Mesodermal cell (in vitro differentiated cells): ENCODE measurements around the gene ABCA4.

Source experiments
- H3K27ac ChIP-seq: 2 replicates; pipeline ENCODE4 v1.7.0; 2013; ENCODE audit warnings: mild to moderate bottlenecking, low read depth, low read length, moderate library complexity; ENCODE audit not compliant: severe bottlenecking
- H3K36me3 ChIP-seq: 2 replicates; pipeline ENCODE4 v1.7.1; 2013; ENCODE audit warnings: mild to moderate bottlenecking, low read length, moderate library complexity; ENCODE audit not compliant: control insufficient read depth, insufficient read depth
- H3K4me1 ChIP-seq: one replicate; pipeline ENCODE4 v1.7.1; 2013; ENCODE audit warnings: mild to moderate bottlenecking, low read length; ENCODE audit not compliant: insufficient read depth, control insufficient read depth, poor library complexity, severe bottlenecking
- H3K4me3 ChIP-seq: 2 replicates; pipeline ENCODE4 v1.7.0; 2013; ENCODE audit warnings: low read length, control low read depth, mild to moderate bottlenecking; ENCODE audit not compliant: insufficient read depth, poor library complexity, severe bottlenecking; ENCODE audit errors: extremely low read depth
- H3K9me3 ChIP-seq: 2 replicates; pipeline ENCODE4 v1.7.1; 2013; ENCODE audit warnings: mild to moderate bottlenecking, low read length, moderate library complexity; ENCODE audit not compliant: control insufficient read depth
- WGBS, 2 experiments: methylation state at CpG; one replicate each; pipeline ENCODE4 v1.1.5; 2013; ENCODE audit warnings: missing lambda C conversion rate in 2 of 2; ENCODE audit not compliant: insufficient coverage in 2 of 2; 5-methylcytosine and 5-hydroxymethylcytosine counted together

ABCA4 gene

GRCh38 chr1:94095744-94096469, 25.0 kb downstream of the ABCA4 start:
- Histone ChIP-seq H3K27ac (peak overlapping the region; percentile 96), H3K9me3 (no peaks in the 10 kb centered on the region), H3K4me3 (no peak overlapping the region), H3K36me3 (no peaks in the 10 kb centered on the region), H3K4me1 (peaks cover 85% of the 10 kb centered on the region)
- 91 to 92% methylated on average over 12 to 13 of the region's 14 CpGs for WGBS, 2 experiments

DNA sequence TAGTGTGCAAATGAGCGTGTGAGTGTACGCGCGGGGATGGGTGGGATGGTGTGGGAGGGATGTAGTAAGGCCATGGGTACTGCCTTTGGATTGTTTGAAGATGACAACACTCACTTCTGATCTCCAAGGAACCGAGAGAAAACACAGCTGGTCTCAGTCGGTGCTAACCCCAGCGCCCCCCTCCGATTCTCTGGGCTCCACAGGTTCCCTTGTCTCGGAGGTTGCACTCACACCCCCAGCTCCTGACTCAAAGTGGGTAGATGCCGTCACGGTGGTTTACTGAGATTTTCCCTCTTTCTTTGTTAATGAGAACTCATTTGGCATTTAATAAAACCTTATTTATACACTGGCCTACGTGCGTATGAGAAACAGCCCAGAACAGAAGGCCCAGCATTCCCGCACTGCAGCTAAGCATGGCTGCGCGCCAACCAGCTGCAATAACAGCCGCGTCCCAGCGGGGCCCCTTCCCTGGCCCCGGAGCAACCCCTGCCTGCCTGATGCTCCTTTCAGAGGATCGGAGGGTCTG, 25.8 kb downstream of the ABCA4 start:
- H3K36me3 ChIP-seq: no peaks in the 10 kb centered on the region
- 87 to 91% methylated on average over 16 to 17 of the region's 21 CpGs for WGBS, 2 experiments
- peaks cover 84% of the 10 kb centered on the region for H3K4me1 ChIP-seq
- H3K27ac ChIP-seq: peak overlapping the region; percentile 96
- H3K9me3 ChIP-seq: no peaks in the 10 kb centered on the region
- no peak overlapping the region for H3K4me3 ChIP-seq

DNA sequence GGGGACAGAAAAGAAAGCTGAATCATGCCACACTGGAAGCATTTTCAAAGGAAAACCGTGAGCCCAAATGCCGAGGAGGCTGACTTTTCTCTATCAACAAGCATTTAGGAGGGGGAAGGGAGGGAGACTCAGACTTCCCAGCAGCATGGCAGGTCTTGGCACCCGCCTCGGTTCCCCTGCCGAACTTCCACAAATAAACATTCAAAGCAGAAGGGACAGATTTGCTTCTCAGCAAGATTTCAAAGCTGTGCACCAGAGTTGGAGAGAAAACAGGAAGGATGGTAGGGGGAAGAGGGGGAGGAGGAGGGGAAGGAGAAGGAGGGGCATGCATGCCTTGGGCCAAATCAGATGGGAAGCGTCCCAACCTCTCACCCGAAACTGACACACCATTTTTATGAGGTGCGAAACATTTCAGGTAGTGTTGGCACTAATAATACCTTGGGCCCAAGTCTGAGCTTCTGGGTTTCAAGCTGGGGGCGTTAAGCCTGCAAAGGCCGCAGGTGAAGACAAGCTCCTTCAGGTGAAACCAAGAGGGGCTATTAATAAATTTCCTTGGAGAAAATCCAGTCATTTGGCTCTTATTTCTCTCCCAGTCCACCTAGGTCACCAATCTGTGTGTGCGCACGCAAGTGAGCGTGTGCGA, 26.4 kb downstream of the ABCA4 start:
- peak overlapping the region; percentile 96 for H3K27ac ChIP-seq
- peaks cover 79% of the 10 kb centered on the region for H3K4me1 ChIP-seq
- no peak overlapping the region for H3K4me3 ChIP-seq
- H3K36me3 ChIP-seq: no peaks in the 10 kb centered on the region
- WGBS, 2 experiments: 53 to 54% methylated on average over 5 to 7 of the region's 14 CpGs
- H3K9me3 ChIP-seq: no peaks in the 10 kb centered on the region

GRCh38 chr1:94093996-94094395, 27.0 kb downstream of the ABCA4 start:
- Histone ChIP-seq H3K36me3 (no peaks in the 10 kb centered on the region), H3K4me1 (peaks cover 73% of the 10 kb centered on the region), H3K4me3 (no peak overlapping the region), H3K9me3 (no peaks in the 10 kb centered on the region), H3K27ac (peak overlapping the region; percentile 96)
- WGBS, 2 experiments: 67 to 70% methylated on average over 5 of the region's 6 CpGs

DNA sequence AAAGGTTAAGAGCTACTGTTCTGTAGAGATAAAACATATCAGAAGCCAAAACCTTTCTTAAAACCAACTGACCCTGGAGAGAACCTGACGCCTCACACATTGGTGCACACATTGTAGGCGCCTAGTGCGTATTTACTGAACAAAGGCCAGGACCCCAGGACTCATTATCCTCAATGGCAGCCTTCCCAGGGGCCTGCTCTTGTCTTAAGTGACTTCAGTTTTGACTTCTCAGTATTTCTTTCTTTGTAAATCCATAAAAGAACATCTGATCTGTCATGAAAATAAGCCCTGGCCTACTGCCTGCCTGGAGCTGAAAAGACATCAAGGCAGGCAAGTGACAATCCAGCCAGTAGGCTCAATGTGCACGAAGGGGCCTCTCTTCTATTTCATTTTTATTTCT, 27.6 kb downstream of the ABCA4 start:
- Histone ChIP-seq H3K4me3 (no peak overlapping the region), H3K9me3 (no peaks in the 10 kb centered on the region), H3K36me3 (no peaks in the 10 kb centered on the region), H3K27ac (peak overlapping the region; percentile 96), H3K4me1 (peaks cover 67% of the 10 kb centered on the region)
- 73 to 90% methylated on average over 3 of the region's 4 CpGs for WGBS, 2 experiments

- peaks cover 65% of the 10 kb centered on the region for H3K4me1 ChIP-seq
- 32 to 44% methylated on average over 4 of the region's 4 CpGs for WGBS, 2 experiments
- H3K9me3 ChIP-seq: no peaks in the 10 kb centered on the region
- H3K36me3 ChIP-seq: no peaks in the 10 kb centered on the region
- no peak overlapping the region for H3K4me3 ChIP-seq
- H3K27ac ChIP-seq: peak overlapping the region; percentile 96
These were observed 28.7 kb downstream of the ABCA4 start for GRCh38 chr1:94092210-94092613.

GRCh38 chr1:94090761-94091160, 30.2 kb downstream of the ABCA4 start:
- peak overlapping the region; percentile 96 for H3K27ac ChIP-seq
- no peak overlapping the region for H3K4me3 ChIP-seq
- WGBS, 2 experiments: 71 to 81% methylated on average over 3 of the region's 3 CpGs
- H3K36me3 ChIP-seq: no peaks in the 10 kb centered on the region
- peaks cover 53% of the 10 kb centered on the region for H3K4me1 ChIP-seq
- no peaks in the 10 kb centered on the region for H3K9me3 ChIP-seq

GRCh38 chr1:94087193-94087592, 33.8 kb downstream of the ABCA4 start:
- 86% methylated on average over 1 of the region's 2 CpGs; no CpG with 5 or more reads in 1 of the 2 experiments for WGBS, 2 experiments

DNA sequence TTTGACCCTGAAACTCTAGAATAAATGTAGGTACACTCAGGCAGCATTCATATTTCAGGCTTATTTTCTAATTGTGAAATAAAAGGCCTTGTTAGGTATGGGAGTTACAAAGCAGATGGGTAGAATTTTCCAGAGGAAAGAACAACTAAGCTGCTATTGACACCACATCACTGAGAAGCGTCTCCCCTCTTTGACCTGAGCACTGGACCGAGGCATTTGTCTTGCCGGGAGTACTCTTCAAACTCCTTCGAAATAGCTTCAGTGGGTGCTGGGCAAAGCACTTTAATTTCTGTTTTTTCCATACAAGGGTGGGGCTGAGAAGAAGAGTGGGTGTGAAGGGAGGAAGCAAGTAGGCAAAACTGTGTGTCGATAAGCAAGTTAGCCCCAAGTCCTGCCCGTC, 36.4 kb downstream of the ABCA4 start:
- WGBS, 2 experiments: 89 to 93% methylated on average over 4 to 5 of the region's 6 CpGs
- H3K4me1 ChIP-seq: peaks cover 5% of the 10 kb centered on the region
- H3K27ac ChIP-seq: no peak overlapping the region
- no peaks in the 10 kb centered on the region for H3K9me3 ChIP-seq
- no peaks in the 10 kb centered on the region for H3K36me3 ChIP-seq
- H3K4me3 ChIP-seq: no peak overlapping the region

More at GRCh38 chr1:94087193-94087592, 33.8 kb downstream of the ABCA4 start:
- Histone ChIP-seq H3K36me3 (no peaks in the 10 kb centered on the region), H3K4me3 (no peak overlapping the region), H3K4me1 (peaks cover 19% of the 10 kb centered on the region), H3K9me3 (no peaks in the 10 kb centered on the region), H3K27ac (no peak overlapping the region)

DNA sequence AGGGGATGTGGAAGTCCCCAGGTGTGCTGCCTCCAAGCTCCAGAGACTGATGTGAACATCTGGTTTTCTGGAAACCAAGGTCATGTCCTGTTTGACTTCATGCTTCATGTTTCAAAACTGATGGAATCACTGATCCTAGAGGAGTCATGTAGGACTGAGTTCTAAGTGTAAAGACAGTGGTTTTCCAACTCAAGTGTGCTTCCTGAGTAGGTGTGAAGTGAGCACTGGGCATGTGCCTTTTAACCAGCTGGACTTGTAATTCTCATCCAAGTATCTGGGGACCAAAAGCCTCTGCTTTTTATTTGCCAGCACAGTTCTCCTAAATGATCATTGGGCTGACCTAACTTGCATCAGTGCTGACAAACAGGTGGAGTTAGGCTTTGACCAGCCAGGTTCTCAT, 36.9 kb downstream of the ABCA4 start:
- Histone ChIP-seq H3K36me3 (no peaks in the 10 kb centered on the region), H3K9me3 (no peaks in the 10 kb centered on the region), H3K4me3 (no peak overlapping the region), H3K4me1 (peaks cover 9% of the 10 kb centered on the region), H3K27ac (no peak overlapping the region)

DNA sequence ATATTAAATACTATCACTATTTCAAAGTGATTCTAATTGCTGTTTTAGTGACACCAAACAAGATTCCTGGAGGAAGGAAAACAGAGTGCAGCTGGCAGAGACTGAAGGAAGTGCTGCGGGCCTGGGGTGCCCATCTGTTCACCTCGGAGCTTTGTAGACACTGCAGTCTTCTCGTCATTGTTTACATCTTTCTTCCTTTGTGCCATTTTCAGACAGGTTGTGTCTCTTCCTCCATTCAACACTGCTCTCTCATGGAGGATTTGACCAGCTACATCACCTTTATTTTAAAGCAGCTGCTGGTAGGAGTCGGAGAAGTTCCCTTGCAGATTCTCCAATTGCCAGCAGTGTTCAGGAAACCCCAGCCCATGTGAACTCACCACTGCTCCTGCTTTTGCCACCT, 37.3 kb downstream of the ABCA4 start:
- H3K4me3 ChIP-seq: no peak overlapping the region
- H3K4me1 ChIP-seq: peaks cover 13% of the 10 kb centered on the region
- no peaks in the 10 kb centered on the region for H3K36me3 ChIP-seq
- H3K9me3 ChIP-seq: no peaks in the 10 kb centered on the region
- 83 to 88% methylated on average over 4 of the region's 4 CpGs for WGBS, 2 experiments
- H3K27ac ChIP-seq: no peak overlapping the region
